HG03521 (cell line): ENCODE results near the gene RBMS2.
"Not testable (repeated sequence)": the region's sequence is repeated elsewhere in the genome, so short reads cannot be mapped to it uniquely, and the experiment has no call there.

Source experiments
- ATAC-seq: cut with Tn5 transposase; IDR thresholded peaks from one replicate; pipeline ENCODE4 v1.9.1; 2021; ENCODE audit warnings: mild to moderate bottlenecking, moderate library complexity; ENCODE audit not compliant: unreplicated experiment

The RBMS2 gene

GRCh38 chr12:56510786-56511185 is 10.8 kb upstream of the RBMS2 start:
- ATAC-seq: no peak

- not testable (repeated sequence) for ATAC-seq
These were observed 7.7 kb upstream of the RBMS2 start for GRCh38 chr12:56514014-56514318.

- ATAC-seq: no peak
These were observed 3.8 kb upstream of the RBMS2 start for GRCh38 chr12:56517854-56518253.

- no peak for ATAC-seq
These were observed 3.0 kb upstream of the RBMS2 start for GRCh38 chr12:56518570-56518969.

GRCh38 chr12:56520048-56520447 is 1.6 kb upstream of the RBMS2 start:
- no peak for ATAC-seq

GRCh38 chr12:56520506-56520905 is 1.1 kb upstream of the RBMS2 start:
- no peak for ATAC-seq

- ATAC-seq: no peak
These were observed 421 bp upstream of the RBMS2 start for GRCh38 chr12:56521209-56521589.

- no peak for ATAC-seq
These were observed 982 bp downstream of the RBMS2 start for GRCh38 chr12:56522411-56523193.

GRCh38 chr12:56528846-56529245 is 7.2 kb downstream of the RBMS2 start:
- no peak for ATAC-seq

- ATAC-seq: no peak
These were observed 8.0 kb downstream of the RBMS2 start for GRCh38 chr12:56529656-56530055.

GRCh38 chr12:56530390-56531055 is 8.9 kb downstream of the RBMS2 start:
- ATAC-seq: no peak

GRCh38 chr12:56537546-56537945 is 15.9 kb downstream of the RBMS2 start:
- no peak for ATAC-seq

- ATAC-seq: no peak
These were observed 20.0 kb downstream of the RBMS2 start for GRCh38 chr12:56541631-56542030.

- ATAC-seq: no peak
These were observed 20.5 kb downstream of the RBMS2 start for GRCh38 chr12:56542164-56542563.

GRCh38 chr12:56545023-56545604 is 23.5 kb downstream of the RBMS2 start:
- ATAC-seq: no peak

GRCh38 chr12:56546680-56547079 is 25.1 kb downstream of the RBMS2 start:
- ATAC-seq: no peak

- no peak for ATAC-seq
These were observed 29.4 kb downstream of the RBMS2 start for GRCh38 chr12:56551070-56551469.

- no peak for ATAC-seq
These were observed 44.0 kb downstream of the RBMS2 start for GRCh38 chr12:56565510-56566101.

GRCh38 chr12:56568146-56568545 is 46.5 kb downstream of the RBMS2 start:
- no peak for ATAC-seq

GRCh38 chr12:56571121-56571520 is 49.5 kb downstream of the RBMS2 start:
- no peak for ATAC-seq

- ATAC-seq: no peak
These were observed 50.7 kb downstream of the RBMS2 start for GRCh38 chr12:56572288-56572687.

GRCh38 chr12:56574210-56574609 is 52.6 kb downstream of the RBMS2 start:
- no peak for ATAC-seq
